ENCODE results near the gene DEPDC5. TPM values are rescaled to one million over a fixed set of nuclear protein-coding genes. Genes with fewer than 3 reads are reported as not detected.

DEPDC5 gene
- total and polyA plus RNA-seq, 9 of the 15 experiments (the other 6 are each of a cell fraction or from before 2014, with no cell fraction given) = 2.3 to 12.3 (median 10.7) TPM

GRCh38 chr22:31872209-31872608, 118.4 kb downstream of the DEPDC5 start (continued):
- TF ChIP-seq MAFG (tag; conservative IDR thresholded peaks at IDR 0.05) = no peak
- no peak for TF ChIP-seq AFF4 (CRISPR knock-in tag; IDR thresholded peaks at IDR 0.05)
- peak; percentile 53 to 67; a peak in 3 of 4 replicates for TF ChIP-seq MNT (conservative IDR thresholded peaks at IDR 0.05)
- TF ChIP-seq CBFB (CRISPR knock-in tag; IDR thresholded peaks at IDR 0.05) = no peak
- TF ChIP-seq, protein P1, sequence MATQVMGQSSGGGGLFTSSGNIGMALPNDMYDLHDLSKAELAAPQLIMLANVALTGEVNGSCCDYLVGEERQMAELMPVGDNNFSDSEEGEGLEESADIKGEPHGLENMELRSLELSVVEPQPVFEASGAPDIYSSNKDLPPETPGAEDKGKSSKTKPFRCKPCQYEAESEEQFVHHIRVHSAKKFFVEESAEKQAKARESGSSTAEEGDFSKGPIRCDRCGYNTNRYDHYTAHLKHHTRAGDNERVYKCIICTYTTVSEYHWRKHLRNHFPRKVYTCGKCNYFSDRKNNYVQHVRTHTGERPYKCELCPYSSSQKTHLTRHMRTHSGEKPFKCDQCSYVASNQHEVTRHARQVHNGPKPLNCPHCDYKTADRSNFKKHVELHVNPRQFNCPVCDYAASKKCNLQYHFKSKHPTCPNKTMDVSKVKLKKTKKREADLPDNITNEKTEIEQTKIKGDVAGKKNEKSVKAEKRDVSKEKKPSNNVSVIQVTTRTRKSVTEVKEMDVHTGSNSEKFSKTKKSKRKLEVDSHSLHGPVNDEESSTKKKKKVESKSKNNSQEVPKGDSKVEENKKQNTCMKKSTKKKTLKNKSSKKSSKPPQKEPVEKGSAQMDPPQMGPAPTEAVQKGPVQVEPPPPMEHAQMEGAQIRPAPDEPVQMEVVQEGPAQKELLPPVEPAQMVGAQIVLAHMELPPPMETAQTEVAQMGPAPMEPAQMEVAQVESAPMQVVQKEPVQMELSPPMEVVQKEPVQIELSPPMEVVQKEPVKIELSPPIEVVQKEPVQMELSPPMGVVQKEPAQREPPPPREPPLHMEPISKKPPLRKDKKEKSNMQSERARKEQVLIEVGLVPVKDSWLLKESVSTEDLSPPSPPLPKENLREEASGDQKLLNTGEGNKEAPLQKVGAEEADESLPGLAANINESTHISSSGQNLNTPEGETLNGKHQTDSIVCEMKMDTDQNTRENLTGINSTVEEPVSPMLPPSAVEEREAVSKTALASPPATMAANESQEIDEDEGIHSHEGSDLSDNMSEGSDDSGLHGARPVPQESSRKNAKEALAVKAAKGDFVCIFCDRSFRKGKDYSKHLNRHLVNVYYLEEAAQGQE (IDR thresholded peaks at IDR 0.05; ENCODE audit: borderline replicate concordance) = peak; percentile 87
- TF ChIP-seq, protein P1 (CRISPR knock-in tag; IDR thresholded peaks at IDR 0.05; ENCODE audit: low read depth) = no peak
- TF ChIP-seq, protein P2, sequence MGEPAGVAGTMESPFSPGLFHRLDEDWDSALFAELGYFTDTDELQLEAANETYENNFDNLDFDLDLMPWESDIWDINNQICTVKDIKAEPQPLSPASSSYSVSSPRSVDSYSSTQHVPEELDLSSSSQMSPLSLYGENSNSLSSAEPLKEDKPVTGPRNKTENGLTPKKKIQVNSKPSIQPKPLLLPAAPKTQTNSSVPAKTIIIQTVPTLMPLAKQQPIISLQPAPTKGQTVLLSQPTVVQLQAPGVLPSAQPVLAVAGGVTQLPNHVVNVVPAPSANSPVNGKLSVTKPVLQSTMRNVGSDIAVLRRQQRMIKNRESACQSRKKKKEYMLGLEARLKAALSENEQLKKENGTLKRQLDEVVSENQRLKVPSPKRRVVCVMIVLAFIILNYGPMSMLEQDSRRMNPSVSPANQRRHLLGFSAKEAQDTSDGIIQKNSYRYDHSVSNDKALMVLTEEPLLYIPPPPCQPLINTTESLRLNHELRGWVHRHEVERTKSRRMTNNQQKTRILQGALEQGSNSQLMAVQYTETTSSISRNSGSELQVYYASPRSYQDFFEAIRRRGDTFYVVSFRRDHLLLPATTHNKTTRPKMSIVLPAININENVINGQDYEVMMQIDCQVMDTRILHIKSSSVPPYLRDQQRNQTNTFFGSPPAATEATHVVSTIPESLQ (CRISPR knock-in tag; IDR thresholded peaks at IDR 0.05) = no peak
- no peak for TF ChIP-seq SMAD1 (IDR thresholded peaks at IDR 0.05; ENCODE audit: low read depth, low read length, partially characterized antibody)
- TF ChIP-seq MYC (IDR thresholded peaks at IDR 0.05; ENCODE audit: low read depth, low read length) = 0 out of 2 replicates have a peak, but pooled peaks have one; percentile 39
- TF ChIP-seq MYC (CRISPR knock-in tag; IDR thresholded peaks at IDR 0.05; ENCODE audit: borderline replicate concordance, low read depth) = no peak
- TF ChIP-seq CC2D1A (IDR thresholded peaks at IDR 0.05) = 0 out of 2 replicates have a peak, but pooled peaks have one; percentile 49
- peak; percentile 78 to 93 for TF ChIP-seq RAD21 (CRISPR knock-in tag; conservative IDR thresholded peaks at IDR 0.05 in 1 of 2, IDR thresholded peaks at IDR 0.05 in 1 of 2)

Measured in K562 (cell line).